GM21825 (cell line): ENCODE measurements around the gene ATP6V1D.
"Not testable (repeated sequence)": the region's sequence is repeated elsewhere in the genome, so short reads cannot be mapped to it uniquely, and the experiment has no call there.

ENCODE experiments used
- ATAC-seq: cut with Tn5 transposase; IDR thresholded peaks from one replicate; pipeline ENCODE4 v1.9.1; 2021; ENCODE audit warnings: mild to moderate bottlenecking, moderate library complexity; ENCODE audit not compliant: unreplicated experiment

ATP6V1D gene

GRCh38 chr14:67371247-67372148 is 11.9 kb upstream of the ATP6V1D start:
- ATAC-seq: no peak

GRCh38 chr14:67370830-67371229 is 11.2 kb upstream of the ATP6V1D start:
- ATAC-seq: no peak

GRCh38 chr14:67365476-67365875 is 5.9 kb upstream of the ATP6V1D start:
- ATAC-seq: no peak

- peak; percentile 25 for ATAC-seq
These were observed 1.0 kb upstream of the ATP6V1D start for GRCh38 chr14:67360470-67361206.

GRCh38 chr14:67358924-67359774 is 455 bp downstream of the ATP6V1D start:
- no peak for ATAC-seq

GRCh38 chr14:67357969-67358354 is 1.6 kb downstream of the ATP6V1D start:
- no peak for ATAC-seq

GRCh38 chr14:67357186-67357968 is 2.2 kb downstream of the ATP6V1D start:
- no peak for ATAC-seq

- no peak for ATAC-seq
These were observed 7.5 kb downstream of the ATP6V1D start for GRCh38 chr14:67352055-67352454.

- no peak for ATAC-seq
These were observed 14.0 kb downstream of the ATP6V1D start for GRCh38 chr14:67345583-67345982.

GRCh38 chr14:67343601-67344230 is 15.9 kb downstream of the ATP6V1D start:
- ATAC-seq: no peak

- ATAC-seq: not testable (repeated sequence)
These were observed 18.4 kb downstream of the ATP6V1D start for GRCh38 chr14:67341231-67341630.

- ATAC-seq: no peak
These were observed 23.8 kb downstream of the ATP6V1D start for GRCh38 chr14:67335781-67336180.

GRCh38 chr14:67332468-67332867 is 27.1 kb downstream of the ATP6V1D start:
- no peak for ATAC-seq

- no peak for ATAC-seq
These were observed 28.1 kb downstream of the ATP6V1D start for GRCh38 chr14:67331368-67332125.

- not testable (repeated sequence) for ATAC-seq
These were observed 29.9 kb downstream of the ATP6V1D start for GRCh38 chr14:67329666-67330065.

- ATAC-seq: no peak
These were observed 40.5 kb downstream of the ATP6V1D start for GRCh38 chr14:67319142-67319541.

- no peak for ATAC-seq
These were observed 41.8 kb downstream of the ATP6V1D start for GRCh38 chr14:67317822-67318221.

- no peak for ATAC-seq
These were observed 46.5 kb downstream of the ATP6V1D start for GRCh38 chr14:67313153-67313552.

- ATAC-seq: no peak
These were observed 47.7 kb downstream of the ATP6V1D start for GRCh38 chr14:67311868-67312267.
